ENCODE data around the gene SESN3.
A peak's percentile ranks its signal among the peaks of the same experiment; 100 is the strongest.
"Not testable (repeated sequence)": the region's sequence is repeated elsewhere in the genome, so short reads cannot be mapped to it uniquely, and the experiment has no call there.

The SESN3 gene

DNA sequence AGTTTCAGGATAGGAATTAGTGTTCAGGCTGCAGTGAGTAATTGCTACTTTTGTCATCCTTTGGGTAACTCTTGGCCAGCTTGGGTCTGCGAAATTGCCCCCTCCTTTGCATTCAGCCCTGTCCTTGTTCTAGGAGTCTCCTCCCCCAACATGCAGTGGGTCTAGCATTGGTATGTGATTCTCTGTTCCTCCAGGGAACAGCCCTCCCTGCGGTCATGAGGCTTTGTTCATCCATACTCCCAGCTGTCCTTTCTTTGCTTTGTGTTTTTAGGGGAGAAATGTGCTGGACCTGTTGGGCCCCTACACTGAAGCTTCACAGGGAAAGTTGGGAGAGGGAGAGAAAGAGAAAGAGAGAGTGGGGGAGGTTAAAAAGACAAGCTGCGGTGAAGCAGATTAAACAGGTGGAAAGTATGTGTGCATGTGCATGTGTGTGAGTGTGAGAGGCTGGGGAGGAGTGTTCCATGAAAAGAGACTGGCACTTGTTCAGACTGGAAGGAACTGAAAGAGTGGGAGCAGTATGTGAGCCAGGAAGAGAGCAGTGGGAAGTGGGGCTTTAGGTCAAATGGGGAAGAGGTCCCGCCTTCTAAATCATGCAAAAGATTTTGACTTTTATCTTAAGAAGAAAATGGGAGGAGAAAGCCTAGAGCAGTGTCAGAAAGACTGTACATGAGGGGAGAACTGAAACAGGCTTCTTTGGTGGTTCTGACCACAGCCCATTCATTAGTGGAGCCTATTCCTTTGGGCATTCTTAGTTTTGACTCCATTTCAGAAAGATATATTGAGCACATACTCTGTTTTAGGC lies 17.9 kb upstream of the SESN3 start:
- no peak for DNase-seq

DNA sequence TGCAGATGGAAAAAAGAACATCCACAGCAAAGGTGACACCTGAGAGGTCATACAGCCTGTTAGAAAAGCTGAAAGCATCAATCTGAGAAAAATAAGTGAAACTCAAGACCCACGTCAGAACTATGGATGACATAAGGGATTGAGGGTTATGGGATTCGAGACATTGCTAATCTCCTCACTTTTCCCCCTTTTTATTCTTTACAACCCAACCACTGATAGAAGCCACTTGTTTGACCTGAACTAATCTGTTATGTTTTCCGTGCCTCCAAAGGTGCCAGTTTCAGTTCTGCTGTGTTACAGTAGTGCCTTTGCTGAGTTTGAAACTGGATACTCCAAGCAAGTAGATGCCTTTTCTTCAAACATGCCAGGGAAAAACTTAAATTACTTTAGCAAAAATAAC lies 16.9 kb upstream of the SESN3 start:
- DNase-seq: no peak

DNA sequence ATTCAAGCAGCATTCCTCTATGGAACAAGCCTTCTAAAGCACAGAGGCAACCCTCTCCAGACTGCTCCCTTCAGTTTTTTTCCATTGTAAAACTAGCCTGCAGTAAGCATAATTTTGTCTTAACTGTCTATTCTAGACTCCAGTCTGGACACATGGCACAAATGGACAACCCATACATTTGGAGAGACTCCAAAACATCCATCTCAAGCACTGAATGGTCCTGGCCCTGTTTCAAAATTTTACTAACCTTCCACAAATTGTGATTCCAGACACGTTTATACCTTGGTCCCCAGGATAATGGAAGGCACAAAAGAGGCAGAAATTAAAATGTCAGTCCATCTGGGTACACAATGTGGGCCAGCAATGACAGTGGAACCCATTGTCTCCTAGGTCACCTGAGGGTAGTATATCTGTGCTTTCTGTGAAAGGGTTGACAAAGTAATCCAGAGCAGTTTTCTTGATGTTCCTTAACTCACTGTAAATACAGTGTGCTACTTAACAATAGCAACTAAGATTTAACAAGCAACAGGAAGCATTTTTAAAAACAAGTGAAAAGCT lies 16.2 kb upstream of the SESN3 start:
- DNase-seq: peak; percentile 67

DNA sequence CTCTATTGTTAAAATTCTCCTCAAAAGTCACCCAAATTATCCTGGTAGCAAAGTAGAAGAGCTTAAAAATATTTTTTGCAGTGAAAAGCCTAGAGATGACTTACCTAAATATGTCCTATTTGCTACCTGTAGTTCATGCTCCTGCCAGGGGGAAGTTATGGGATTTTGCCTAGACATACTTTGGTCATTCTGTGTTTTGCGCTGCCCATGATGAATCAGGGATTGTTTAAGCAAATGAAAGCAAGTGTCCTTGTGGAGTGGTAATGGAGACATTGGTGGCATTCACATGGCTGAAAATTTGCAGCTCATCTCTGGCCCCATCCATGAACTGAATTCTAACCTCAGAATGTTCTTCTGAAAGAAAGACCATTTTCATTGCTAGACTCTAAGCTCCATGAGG lies 14.6 kb upstream of the SESN3 start:
- no peak for DNase-seq

- DNase-seq: no peak
Observed at GRCh38 chr11:95245038-95245437, 14.0 kb upstream of the SESN3 start.

GRCh38 chr11:95243673-95244072 lies 12.7 kb upstream of the SESN3 start:
- DNase-seq: no peak

GRCh38 chr11:95242845-95243605 lies 12.0 kb upstream of the SESN3 start:
- no peak for DNase-seq

- no peak for DNase-seq
Observed at GRCh38 chr11:95242091-95242844, 11.3 kb upstream of the SESN3 start.

DNA sequence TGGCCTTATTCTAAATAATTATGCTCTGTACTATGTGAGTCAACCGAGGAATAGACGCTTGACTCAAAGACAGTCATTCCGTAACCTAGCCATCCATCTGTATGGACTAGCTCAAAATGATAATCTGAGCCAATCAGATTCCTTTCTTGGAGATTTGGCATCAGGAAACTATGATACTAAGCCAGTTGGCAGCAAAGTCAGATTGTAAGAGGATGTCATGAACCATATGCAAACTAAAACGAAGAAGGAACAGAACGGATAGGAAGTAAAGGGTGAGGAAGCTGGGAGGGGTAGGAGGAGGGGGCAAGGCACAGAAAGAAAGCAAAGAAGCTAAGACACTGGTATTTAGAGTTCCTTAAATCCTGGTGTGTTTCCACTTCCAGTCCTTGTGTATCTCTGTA lies 10.7 kb upstream of the SESN3 start:
- peak; percentile 84 for DNase-seq

- no peak for DNase-seq
Observed at GRCh38 chr11:95239871-95240649, 9.1 kb upstream of the SESN3 start.

- no peak for DNase-seq
Observed at GRCh38 chr11:95232666-95233065, 1.7 kb upstream of the SESN3 start.

DNA sequence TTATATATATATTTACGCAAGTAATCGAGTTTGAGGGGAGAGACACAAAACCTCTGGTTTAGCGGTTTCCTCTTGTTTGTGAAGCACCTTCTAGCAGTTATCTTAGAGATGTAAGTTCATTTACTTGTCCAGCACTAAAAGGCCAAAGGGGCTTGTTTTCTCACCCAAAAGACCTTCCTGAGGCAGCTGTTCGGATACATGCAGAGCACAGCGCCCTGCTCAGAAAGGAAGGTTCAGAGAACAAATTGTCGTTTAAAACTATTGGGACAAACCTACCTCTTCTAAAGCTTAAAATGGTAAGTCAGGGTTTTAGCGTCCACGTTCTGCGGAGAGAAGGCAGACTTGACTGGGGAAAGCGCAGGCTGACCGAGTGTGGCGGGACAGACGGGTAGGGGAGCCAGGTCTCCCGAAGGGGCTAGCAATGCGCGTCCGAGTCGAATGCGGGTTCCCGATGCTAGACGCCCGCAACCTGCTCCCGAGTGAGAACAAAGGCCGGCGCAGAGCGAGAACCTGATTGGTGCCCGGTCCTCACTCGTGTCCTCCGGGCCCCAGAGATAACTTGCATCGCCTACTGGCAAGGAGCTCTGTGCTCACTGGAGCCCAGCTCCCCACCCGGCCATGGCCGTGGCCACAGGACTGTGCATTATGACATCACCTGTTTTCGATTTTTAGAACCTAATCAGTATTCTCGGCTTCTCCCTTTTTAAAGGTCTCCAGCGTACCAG lies 1.0 kb upstream of the SESN3 start:
- no peak for DNase-seq

DNA sequence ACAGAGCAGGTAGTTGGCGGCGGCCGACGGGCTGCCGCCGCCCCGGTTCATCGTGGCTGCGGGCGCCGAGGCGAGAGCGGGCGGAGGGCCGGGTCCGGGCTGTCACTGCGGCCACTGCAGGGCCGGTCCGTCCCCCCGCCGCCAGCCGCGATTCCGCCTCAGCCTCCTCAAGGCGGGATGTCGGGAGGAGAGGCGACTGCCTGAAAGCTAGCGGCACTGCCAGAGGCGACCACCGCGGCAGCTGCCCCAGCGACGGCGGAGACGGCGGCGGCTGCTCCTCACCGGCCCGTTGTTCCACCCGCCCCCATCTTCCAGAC lies 234 bp downstream of the SESN3 start:
- DNase-seq: no peak

GRCh38 chr11:95229993-95230809 lies 801 bp downstream of the SESN3 start:
- DNase-seq: no peak

DNA sequence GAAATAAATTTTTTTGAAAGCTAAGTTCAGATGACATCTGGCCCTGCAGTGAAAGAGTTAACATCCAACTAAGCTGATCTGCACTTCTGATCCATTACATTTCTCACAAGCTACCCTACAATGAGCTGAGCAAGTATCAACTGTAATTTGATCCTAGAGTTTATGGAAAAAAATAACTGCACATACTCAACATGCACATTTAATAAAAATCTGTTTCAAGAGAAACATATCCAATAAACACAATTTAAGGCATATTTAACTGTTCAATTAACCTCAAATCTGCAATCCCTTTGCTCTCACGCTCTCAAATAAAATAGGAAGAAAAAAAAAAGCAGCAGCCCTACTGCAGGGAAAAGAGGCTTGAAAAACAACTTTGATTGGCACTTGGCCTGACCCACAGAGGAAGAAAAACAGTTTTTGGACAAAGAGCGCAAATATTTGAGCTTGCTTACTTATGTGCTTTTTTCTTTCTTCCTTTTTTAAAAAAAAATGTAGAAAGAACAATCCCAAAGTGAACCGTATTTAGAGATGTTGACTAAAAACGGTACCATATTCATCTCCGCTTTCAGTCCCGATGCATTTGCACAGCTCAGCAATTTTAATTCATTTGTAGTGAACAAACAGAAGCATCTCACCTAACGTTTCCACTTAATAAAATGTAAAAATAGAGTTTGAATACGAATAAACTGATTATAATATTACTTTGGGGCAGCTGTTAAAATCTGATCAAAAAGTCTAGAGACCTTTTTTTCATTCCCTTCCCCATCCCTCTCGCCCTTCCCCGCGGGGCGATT lies 1.6 kb downstream of the SESN3 start:
- peak; percentile 57 for DNase-seq

- DNase-seq: peak; percentile 44
Observed at GRCh38 chr11:95228081-95228749, 2.8 kb downstream of the SESN3 start.

DNA sequence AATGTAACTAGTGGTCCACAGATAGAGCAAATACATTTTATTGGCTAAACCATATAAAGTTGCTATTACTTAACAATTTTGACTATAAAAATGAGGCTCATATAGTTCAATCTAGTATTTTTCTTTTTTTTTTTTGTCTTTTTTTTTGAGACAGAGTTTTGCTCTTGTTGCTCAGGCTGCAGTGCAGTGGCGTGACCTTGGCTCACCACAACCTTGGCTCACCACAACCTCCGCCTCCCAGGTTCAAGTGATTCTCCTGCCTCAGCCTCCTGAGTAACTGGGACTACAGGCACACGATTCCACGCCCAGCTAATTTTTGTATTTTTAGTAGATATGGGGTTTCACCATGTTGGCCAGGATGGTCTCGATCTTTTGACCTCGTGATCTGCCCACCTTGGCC lies 3.9 kb downstream of the SESN3 start:
- not testable (repeated sequence) for DNase-seq

DNA sequence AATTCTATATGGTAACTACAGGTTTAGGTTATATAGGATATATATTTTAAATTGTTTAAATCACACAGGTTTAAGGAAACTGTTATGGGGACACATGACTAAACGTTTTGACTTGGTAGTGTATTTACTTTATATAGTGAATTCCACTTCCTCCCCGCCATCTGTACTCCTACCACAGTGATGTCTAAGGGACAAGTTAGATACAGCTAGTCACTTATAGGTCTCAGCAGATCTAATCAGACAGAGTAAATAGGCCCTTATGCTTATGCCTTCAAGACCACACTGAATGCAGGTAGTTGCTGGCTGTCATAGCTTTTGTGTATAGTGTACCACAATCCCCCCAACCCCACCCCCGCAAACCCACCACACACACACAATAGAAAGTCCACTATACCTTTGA lies 8.2 kb downstream of the SESN3 start:
- DNase-seq: no peak

DNA sequence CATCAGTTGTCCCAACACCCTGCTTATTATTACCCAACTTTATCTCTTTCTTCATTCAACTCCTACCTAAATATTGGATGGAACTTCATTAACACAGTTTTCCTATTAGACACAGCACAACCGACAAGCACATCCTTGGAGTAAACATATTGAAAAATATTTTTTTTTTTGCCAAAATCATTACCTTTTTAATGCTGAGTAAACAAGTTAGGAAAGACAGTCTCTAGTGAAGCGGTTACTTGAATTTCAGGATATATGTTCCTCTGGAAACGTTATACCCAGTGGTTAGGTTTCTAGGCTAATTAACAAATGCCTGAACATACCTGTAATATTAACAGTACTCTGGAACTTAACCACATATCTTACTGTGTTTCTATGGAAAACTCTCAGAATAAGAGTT lies 11.4 kb downstream of the SESN3 start:
- no peak for DNase-seq

GRCh38 chr11:95218149-95218548 lies 12.9 kb downstream of the SESN3 start:
- no peak for DNase-seq

All from NCI-H446 treated with DMSO at 0.1 percent for 48 hours (cell line).